ENCODE measurements around the gene ZNF408. TPM values are rescaled to one million over a fixed set of nuclear protein-coding genes. Genes with fewer than 3 reads are reported as not detected.
"Not testable (repeated sequence)": the region's sequence is repeated elsewhere in the genome, so short reads cannot be mapped to it uniquely, and the experiment has no call there.

ZNF408 gene
- total RNA-seq, 1 experiment from 2014 or later: 14.5 TPM

- Mint-ChIP-seq H3K4me1 (ENCODE audit: insufficient read depth, unreplicated experiment) (peaks cover 7% of the 10 kb centered on the region), H3K9me3 (ENCODE audit: unreplicated experiment) (no peaks in the 10 kb centered on the region), H3K4me3 (ENCODE audit: unreplicated experiment) (no peak overlapping the region), H3K36me3 (ENCODE audit: insufficient read depth, unreplicated experiment) (peaks cover 57% of the 10 kb centered on the region), H3K27ac (ENCODE audit: low read depth, unreplicated experiment) (no peak overlapping the region), H3K27me3 (ENCODE audit: insufficient read depth, unreplicated experiment) (no peaks in the 10 kb centered on the region)
- intact Hi-C loops (cut with micrococcal nuclease): no loop called here
- DNase-seq (ENCODE audit: unreplicated experiment): no peak
- POLR2A ChIA-PET: interaction anchor here (1.0 kb wide), 1 partner anchor 18 kb away, joined by 4 read pairs; no protein-coding TSS in a partner anchor
- BruUV-seq (replicated peaks): no TSS peak
- no peak for TF ChIP-seq CTCF (IDR thresholded peaks at IDR 0.05; ENCODE audit: unreplicated experiment)
- CTCF ChIA-PET: interaction anchor here (0.6 kb wide), 1 partner anchor 89 kb away, joined by 3 read pairs; no protein-coding TSS in a partner anchor
These were observed 4.3 kb downstream of the ZNF408 start for GRCh38 chr11:46705070-46705688.

- intact Hi-C loops (cut with micrococcal nuclease): no loop called here
- POLR2A ChIA-PET: interaction anchor here (1.0 kb wide), 1 partner anchor 19 kb away, joined by 3 read pairs; no protein-coding TSS in a partner anchor
- Mint-ChIP-seq H3K27ac (ENCODE audit: low read depth, unreplicated experiment) (no peak overlapping the region), H3K27me3 (ENCODE audit: insufficient read depth, unreplicated experiment) (no peaks in the 10 kb centered on the region), H3K4me3 (ENCODE audit: unreplicated experiment) (no peak overlapping the region), H3K4me1 (ENCODE audit: insufficient read depth, unreplicated experiment) (peaks cover under 1% of the 10 kb centered on the region), H3K9me3 (ENCODE audit: unreplicated experiment) (no peaks in the 10 kb centered on the region), H3K36me3 (ENCODE audit: insufficient read depth, unreplicated experiment) (peaks cover 43% of the 10 kb centered on the region)
- TF ChIP-seq CTCF (IDR thresholded peaks at IDR 0.05; ENCODE audit: unreplicated experiment): no peak
- CTCF ChIA-PET: no interaction called here
- no TSS peak for BruUV-seq (replicated peaks)
- DNase-seq (ENCODE audit: unreplicated experiment): no peak
These were observed 6.1 kb downstream of the ZNF408 start for GRCh38 chr11:46706886-46707285.

GRCh38 chr11:46709351-46709750 lies 8.5 kb downstream of the ZNF408 start:
- BruUV-seq (replicated peaks); H3K9me3 Mint-ChIP-seq (ENCODE audit: unreplicated experiment); intact Hi-C loops (cut with micrococcal nuclease); H3K27me3 Mint-ChIP-seq (ENCODE audit: insufficient read depth, unreplicated experiment); H3K4me1 Mint-ChIP-seq (ENCODE audit: insufficient read depth, unreplicated experiment); H3K4me3 Mint-ChIP-seq (ENCODE audit: unreplicated experiment); CTCF ChIA-PET; H3K27ac Mint-ChIP-seq (ENCODE audit: low read depth, unreplicated experiment); DNase-seq (ENCODE audit: unreplicated experiment): not testable (repeated sequence)
- peaks cover 26% of the 10 kb centered on the region for H3K36me3 Mint-ChIP-seq (ENCODE audit: insufficient read depth, unreplicated experiment)
- POLR2A ChIA-PET: interaction anchor here (0.6 kb wide), 1 partner anchor 849 kb away, joined by 3 read pairs; no protein-coding TSS in a partner anchor

GRCh38 chr11:46710821-46711269 lies 10.0 kb downstream of the ZNF408 start:
- peak; percentile 31 for DNase-seq (ENCODE audit: unreplicated experiment)
- BruUV-seq (replicated peaks): no TSS peak
- CTCF ChIA-PET: interaction anchor here (0.6 to 0.7 kb wide), 2 partner anchors 92 to 610 kb away, joined by 3 read pairs; no protein-coding TSS in a partner anchor
- intact Hi-C loops (cut with micrococcal nuclease): no loop called here
- TF ChIP-seq CTCF (IDR thresholded peaks at IDR 0.05; ENCODE audit: unreplicated experiment): no peak
- no peaks in the 10 kb centered on the region for H3K4me1 Mint-ChIP-seq (ENCODE audit: insufficient read depth, unreplicated experiment)
- no peaks in the 10 kb centered on the region for H3K27me3 Mint-ChIP-seq (ENCODE audit: insufficient read depth, unreplicated experiment)
- peaks cover 15% of the 10 kb centered on the region for H3K36me3 Mint-ChIP-seq (ENCODE audit: insufficient read depth, unreplicated experiment)
- no peak overlapping the region for H3K4me3 Mint-ChIP-seq (ENCODE audit: unreplicated experiment)
- POLR2A ChIA-PET: interaction anchor here (0.6 to 4.0 kb wide), 3 partner anchors 10 to 1005 kb away, joined by 3 to 23 read pairs (median 3); partner anchors contain the start of genes ARHGAP1, RAPSN and ZNF408
- no peaks in the 10 kb centered on the region for H3K9me3 Mint-ChIP-seq (ENCODE audit: unreplicated experiment)
- no peak overlapping the region for H3K27ac Mint-ChIP-seq (ENCODE audit: low read depth, unreplicated experiment)
